Inflammatory macrophage treated with lipopolysaccharide for 1 hour (primary cell): Measurements from ENCODE around the gene PTCSC3.

Source experiments
- DNase-seq, 2 donors: peaks; one replicate each; pipeline ENCODE4 v3.0.0-alpha.2; 2020 to 2022

PTCSC3 gene

GRCh38 chr14:36176524-36176923, at the start of gene PTCSC3:
PTCSC3 (minus strand) TSS chr14:36176722.
- DNase-seq = no peak

DNA sequence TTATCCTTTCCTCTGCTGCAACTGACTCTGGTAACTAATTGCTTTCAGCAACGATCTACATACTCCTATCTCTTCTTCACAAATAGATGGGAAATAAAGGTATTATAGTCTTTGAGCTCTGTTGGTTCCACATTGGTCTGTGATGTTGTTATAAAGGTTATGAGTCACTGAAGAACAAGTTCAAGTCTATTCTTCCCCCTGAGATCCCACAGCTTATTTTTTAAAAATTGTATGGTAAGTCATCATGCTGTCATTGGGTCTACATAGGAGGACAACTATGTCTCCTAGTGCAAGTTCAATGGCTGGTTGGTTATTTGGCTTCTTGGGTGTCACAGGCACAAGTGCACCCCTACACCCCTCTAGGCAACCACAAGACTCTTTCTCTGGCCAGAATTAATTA, 49.6 kb upstream of the PTCSC3 start:
- no peak for DNase-seq

GRCh38 chr14:36224176-36224575, 47.7 kb upstream of the PTCSC3 start:
- DNase-seq = no peak

GRCh38 chr14:36223558-36223957, 47.0 kb upstream of the PTCSC3 start:
- DNase-seq = no peak

- DNase-seq = no peak
Observed at GRCh38 chr14:36222952-36223468, 46.5 kb upstream of the PTCSC3 start.

- DNase-seq = no peak
Observed at GRCh38 chr14:36222337-36222736, 45.8 kb upstream of the PTCSC3 start.

- no peak for DNase-seq
Observed at GRCh38 chr14:36221112-36221511, 44.6 kb upstream of the PTCSC3 start.

GRCh38 chr14:36217732-36218131, 41.2 kb upstream of the PTCSC3 start:
- no peak for DNase-seq

DNA sequence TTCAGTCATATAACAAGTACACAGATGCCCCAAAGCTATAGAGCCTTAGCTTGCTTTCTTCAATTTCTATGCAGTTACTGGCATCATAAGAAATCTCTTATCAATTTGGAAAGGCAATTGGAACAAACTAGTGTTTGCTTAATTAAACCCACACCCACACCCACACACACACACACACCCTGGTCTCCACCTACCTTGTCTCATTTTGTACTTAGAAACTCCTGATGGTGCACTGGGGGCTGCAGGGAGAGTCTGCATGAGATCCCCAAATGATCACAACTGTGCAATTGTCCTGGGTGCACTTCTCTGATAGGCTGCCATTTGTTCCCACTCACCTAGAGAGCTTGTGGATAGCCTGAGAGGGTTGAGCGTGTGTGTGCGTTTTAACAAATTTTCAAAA, 40.5 kb upstream of the PTCSC3 start:
- no peak for DNase-seq

DNA sequence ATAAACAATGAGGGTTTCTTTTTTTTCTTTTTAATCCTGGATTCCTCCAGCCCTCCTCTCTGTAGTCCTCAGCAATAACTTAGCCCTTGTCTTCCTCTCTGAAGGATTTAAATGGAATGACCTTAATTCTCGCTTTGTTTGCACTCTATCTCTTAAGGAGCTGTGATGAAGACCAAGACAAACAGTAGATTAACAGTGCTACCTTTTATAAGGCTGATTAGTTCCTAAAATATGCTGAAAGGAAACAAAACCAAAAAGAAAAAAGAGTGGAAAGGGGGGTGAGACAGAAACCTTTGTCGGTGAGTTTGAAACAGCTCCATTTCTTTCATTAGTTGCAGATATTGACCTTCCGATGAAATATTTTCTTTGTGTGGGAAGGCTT, 38.7 kb upstream of the PTCSC3 start:
- DNase-seq = no peak

GRCh38 chr14:36214476-36215216, 38.1 kb upstream of the PTCSC3 start:
- DNase-seq = peak in 1 of 2 donors; percentile 2

- DNase-seq = no peak
Observed at GRCh38 chr14:36212987-36213386, 36.5 kb upstream of the PTCSC3 start.

GRCh38 chr14:36212577-36212976, 36.1 kb upstream of the PTCSC3 start:
- no peak for DNase-seq

- DNase-seq = no peak
Observed at GRCh38 chr14:36208690-36209278, 32.3 kb upstream of the PTCSC3 start.

GRCh38 chr14:36207500-36207899, 31.0 kb upstream of the PTCSC3 start:
- peak; percentile 24 to 40 for DNase-seq

GRCh38 chr14:36204461-36205073, 28.0 kb upstream of the PTCSC3 start:
- no peak for DNase-seq

DNA sequence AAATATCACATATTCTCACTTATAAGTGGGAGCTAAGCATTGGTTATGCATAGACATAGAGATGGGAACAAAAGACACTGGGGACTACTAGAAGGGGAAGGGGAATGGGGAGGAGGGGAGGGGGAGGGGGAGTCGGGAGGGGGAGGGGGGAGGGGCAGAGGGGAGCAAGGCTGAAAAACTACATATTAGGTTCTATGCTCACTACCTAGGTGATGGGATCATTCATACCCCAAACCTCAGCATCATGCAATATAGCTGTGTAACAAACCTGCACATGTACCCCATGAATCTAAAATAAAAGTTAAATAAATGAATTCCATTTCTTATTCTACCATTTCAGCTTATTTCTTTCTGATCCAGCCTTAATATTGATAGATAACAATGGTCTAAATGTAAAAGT, 21.9 kb upstream of the PTCSC3 start:
- DNase-seq = no peak

DNA sequence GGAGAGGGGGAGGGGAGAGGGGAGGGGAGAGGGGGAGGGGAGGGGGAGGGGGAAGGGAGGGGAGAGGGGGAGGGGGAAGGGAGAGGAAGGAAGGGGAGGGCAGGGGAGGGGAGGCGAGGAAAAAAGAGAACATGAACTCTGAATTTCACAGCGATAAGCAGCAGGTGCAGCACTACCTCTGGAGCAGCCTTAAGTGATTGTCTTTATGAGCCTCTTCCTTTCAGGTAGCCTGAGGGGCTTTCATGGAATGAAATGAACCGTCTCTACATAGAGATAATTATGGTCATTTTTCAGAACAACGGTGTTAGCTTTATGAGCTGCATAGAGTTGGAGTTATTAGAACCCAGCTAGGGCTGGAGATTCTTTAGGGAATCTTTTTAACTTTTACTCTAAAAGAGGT, 18.1 kb upstream of the PTCSC3 start:
- no peak for DNase-seq

DNA sequence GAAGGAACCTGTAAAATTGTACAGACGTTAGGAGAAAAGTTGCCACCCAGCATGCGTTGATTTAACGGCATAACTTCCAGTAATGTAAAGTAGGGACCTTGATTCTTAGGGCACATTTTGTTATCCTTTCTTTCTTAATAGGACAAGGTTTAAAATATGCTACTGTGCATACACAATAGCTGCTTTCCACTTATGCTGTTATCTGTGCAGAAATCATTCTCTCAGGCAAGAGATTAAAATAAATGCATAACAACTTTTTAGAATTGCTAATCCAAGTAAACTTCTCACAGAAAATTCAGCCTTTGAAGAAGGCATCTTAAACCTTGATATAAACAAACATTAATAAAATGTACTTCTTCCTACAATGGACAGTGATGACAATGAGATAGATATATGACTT, 16.0 kb upstream of the PTCSC3 start:
- no peak for DNase-seq

- no peak for DNase-seq
Observed at GRCh38 chr14:36183402-36183801, 6.9 kb upstream of the PTCSC3 start.

GRCh38 chr14:36181417-36181816, 4.9 kb upstream of the PTCSC3 start:
- DNase-seq = no peak

DNA sequence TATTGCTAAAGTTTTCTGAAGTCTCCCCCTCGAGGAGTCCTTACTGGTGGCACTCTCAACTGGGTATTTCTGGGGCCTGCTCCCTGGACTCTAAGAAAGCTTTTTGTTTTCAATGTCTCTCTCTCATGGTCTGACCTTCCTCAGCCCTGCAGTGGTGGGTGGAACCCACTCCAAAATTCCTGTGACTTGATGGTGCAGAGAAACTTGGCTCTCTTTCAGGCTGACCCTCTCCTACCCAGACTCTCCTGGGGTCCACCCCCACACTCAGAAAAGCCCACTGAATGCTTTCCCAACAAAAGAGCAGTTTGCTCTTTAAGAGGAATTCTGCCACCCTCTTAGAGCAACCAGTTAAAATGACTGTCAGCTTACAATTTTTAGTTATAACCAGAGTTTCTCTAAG, 967 bp upstream of the PTCSC3 start:
- no peak for DNase-seq

DNA sequence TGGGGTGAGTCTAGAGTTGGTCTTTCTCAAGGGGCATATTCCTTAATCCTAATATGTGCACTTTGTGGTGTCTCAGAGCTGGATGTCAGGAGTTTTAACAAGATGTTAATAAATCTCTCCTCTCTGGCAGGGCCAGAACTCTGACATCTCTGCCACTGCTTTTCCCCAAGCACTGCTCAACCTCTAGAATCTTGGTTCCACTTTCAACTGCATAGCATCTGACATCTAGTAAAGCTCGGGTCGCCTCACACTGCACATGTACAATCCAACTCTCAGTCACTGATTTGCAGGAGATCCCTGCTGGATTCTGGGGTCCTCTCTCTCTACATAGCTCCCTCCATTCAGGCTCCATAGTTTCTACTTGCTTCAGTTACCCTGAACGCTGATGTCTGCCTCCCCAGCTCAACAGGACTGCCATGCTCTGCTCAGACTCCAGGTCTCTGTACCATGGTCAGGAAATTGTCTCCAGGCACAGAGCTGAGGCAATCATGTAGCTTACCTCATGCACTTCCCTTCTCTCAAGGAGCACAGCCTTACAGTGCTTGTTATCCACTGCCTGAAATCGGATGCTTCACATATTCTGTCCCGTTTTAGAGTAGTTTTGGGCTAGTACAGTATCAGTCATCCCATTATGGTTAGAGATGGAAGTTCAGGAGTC, 1.6 kb downstream of the PTCSC3 start:
- DNase-seq = no peak

DNA sequence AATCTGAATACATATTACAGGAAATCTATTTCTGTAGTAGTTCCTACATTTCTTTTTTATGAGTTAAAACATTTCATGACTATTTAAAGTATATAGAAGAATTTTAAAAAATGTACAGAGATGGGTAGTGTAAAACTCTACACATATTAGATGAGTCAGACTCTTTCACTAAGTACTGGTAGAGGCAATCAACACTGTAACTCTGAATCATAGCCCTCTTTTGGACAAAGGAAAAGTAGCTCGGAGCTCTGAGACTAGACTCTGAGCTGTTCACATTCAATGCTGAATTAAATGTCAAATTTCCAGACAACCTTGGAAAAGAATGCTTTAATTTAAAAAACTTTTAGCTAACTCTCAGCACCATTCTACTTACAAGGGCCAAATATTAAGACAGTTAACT, 3.4 kb downstream of the PTCSC3 start:
- DNase-seq = no peak
